Activated B cell treated with CpG ODN at 0.5 μM for 24 hours (primary cell): Measurements from ENCODE around the gene SLC2A10. TPM values are rescaled to one million over a fixed set of nuclear protein-coding genes. Genes with fewer than 3 reads are reported as not detected.

Experiments
- ATAC-seq: fragments of 200-7000 bp; cut with Tn5 transposase; one replicate; pipeline ENCODE4 v1.10.0; 2021; ENCODE audit warnings: low read depth, mild to moderate bottlenecking, moderate library complexity
- CTCF ChIA-PET: fragments of 350-600 bp; sonication (Branson Sonifier 250); formaldehyde crosslinking; loops from one replicate; lab custom pipeline; 2021; ENCODE audit warnings: antibody characterized with exemption; lab: Charles Lee
- POLR2A ChIA-PET: fragments of 350-600 bp; sonication (Branson Sonifier 250); formaldehyde crosslinking; loops from one replicate; lab custom pipeline; 2021; ENCODE audit warnings: antibody characterized with exemption; lab: Charles Lee
- DNase-seq: peaks from one replicate; pipeline ENCODE4 v3.0.0; 2022
- H3K27ac Mint-ChIP-seq: one replicate; pipeline ENCODE4 v1.8.0; 2020; ENCODE audit warnings: mixed read lengths
- H3K27me3 Mint-ChIP-seq: one replicate; pipeline ENCODE4 v1.8.0; 2021; ENCODE audit warnings: mixed read lengths
- H3K36me3 Mint-ChIP-seq: one replicate; pipeline ENCODE4 v1.8.0; 2021; ENCODE audit warnings: low read depth, mixed read lengths
- H3K4me1 Mint-ChIP-seq: one replicate; pipeline ENCODE4 v1.8.0; 2021; ENCODE audit warnings: mixed read lengths
- H3K4me3 Mint-ChIP-seq: one replicate; pipeline ENCODE4 v1.8.0; 2020; ENCODE audit warnings: mild to moderate bottlenecking, mixed read lengths
- H3K9me3 Mint-ChIP-seq: one replicate; pipeline ENCODE4 v1.8.0; 2020; ENCODE audit warnings: mixed read lengths
- intact Hi-C: fragments of 100-400 bp; cut with micrococcal nuclease; formaldehyde crosslinking; loops from one replicate; pipeline ENCODE4 v1.15.1; 2024
- total RNA-seq: library from RNA; stranded (reverse); gene quantifications from 2 replicates; pipeline ENCODE4 v1.2.3, GENCODE V29; 2022
- TF ChIP-seq, protein P1 (sequence below): fragments of 200-600 bp; IDR thresholded peaks from one replicate; pipeline ENCODE4 v1.8.0; 2022; ENCODE audit warnings: antibody characterized with exemption, mild to moderate bottlenecking

SLC2A10 gene
- total RNA-seq, 1 donor from 2014 or later, result not detected

DNA sequence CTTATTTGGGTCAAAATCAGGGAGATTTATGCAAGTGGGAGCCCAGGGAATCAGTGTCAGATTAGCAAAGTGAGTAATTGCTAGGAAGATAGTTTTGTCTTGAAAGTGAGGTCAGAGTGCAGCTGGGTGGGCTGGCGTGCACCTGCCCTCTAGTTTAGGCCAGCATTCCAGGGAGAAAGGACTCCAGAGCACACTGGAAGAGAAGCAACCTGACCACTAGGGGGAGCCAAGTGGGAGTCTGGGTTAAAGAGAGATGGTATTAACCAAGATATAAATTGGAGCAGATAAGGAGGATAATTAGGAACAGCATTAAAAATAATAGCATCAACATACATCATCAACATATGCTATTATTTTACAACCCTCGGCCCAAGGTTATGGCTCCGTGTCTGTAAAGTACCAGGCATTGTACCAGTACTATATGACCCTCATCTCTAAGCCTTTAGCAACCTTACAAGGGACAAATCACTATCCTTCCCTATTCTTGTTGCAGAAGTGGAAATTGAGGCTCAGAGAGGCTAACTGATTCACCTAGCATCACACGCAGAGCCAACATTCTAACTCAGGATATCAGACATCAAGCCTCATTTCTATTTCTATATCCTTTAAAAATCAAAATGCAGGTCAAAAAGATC, 57.8 kb downstream of the SLC2A10 start:
- intact Hi-C loops, result no loop called here
- POLR2A ChIA-PET, result no interaction called here
- Mint-ChIP-seq H3K36me3 (no peaks in the 10 kb centered on the region), H3K4me3 (no peak overlapping the region), H3K27ac (no peak overlapping the region), H3K4me1 (no peaks in the 10 kb centered on the region), H3K27me3 (peaks cover 25% of the 10 kb centered on the region), H3K9me3 (no peaks in the 10 kb centered on the region)
- ATAC-seq (no peak), DNase-seq (no peak)
- TF ChIP-seq, protein P1, sequence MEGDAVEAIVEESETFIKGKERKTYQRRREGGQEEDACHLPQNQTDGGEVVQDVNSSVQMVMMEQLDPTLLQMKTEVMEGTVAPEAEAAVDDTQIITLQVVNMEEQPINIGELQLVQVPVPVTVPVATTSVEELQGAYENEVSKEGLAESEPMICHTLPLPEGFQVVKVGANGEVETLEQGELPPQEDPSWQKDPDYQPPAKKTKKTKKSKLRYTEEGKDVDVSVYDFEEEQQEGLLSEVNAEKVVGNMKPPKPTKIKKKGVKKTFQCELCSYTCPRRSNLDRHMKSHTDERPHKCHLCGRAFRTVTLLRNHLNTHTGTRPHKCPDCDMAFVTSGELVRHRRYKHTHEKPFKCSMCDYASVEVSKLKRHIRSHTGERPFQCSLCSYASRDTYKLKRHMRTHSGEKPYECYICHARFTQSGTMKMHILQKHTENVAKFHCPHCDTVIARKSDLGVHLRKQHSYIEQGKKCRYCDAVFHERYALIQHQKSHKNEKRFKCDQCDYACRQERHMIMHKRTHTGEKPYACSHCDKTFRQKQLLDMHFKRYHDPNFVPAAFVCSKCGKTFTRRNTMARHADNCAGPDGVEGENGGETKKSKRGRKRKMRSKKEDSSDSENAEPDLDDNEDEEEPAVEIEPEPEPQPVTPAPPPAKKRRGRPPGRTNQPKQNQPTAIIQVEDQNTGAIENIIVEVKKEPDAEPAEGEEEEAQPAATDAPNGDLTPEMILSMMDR, result no peak
- CTCF ChIA-PET, result no interaction called here

DNA sequence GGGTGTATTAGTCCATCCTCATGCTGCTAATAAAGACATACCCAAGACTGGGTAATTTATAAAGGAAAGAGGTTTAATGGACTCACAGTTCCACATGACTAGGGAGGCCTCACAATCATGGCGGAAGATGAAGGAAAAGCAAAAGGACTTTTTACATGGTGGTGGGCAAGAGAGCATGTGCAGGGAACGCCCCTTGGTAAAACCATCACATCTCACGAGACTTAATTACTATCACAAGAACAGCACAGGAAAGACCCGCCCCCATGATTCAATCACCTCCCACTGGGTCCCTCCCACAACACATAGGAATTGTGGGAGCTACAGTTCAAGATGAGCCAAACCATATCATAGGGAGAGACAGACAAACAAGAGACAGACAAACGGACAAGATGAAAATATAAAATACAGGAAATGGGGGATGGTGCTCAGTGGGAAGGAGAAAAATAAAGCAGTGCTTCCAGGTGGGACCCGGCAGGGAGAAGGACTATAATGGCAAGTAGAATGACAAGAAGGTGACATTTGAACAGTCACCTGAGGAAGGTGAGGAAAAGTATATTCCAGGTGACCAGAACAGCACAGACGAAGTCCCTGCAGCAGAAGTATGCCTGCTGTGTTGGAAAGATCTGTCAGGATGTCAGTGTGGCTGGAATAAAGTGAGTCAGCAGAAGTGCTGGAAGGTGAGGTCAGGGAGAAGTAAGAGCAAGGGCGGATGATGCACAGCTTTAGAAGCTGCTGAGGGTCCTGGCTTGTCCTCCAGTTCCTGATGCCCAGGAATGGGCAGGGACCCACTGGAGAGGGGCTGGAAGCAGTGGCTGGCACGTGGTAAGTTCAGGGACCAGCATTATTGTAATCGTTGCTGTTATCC, 61.1 kb downstream of the SLC2A10 start:
- TF ChIP-seq, protein P1, result no peak
- Mint-ChIP-seq H3K4me1 (no peaks in the 10 kb centered on the region), H3K9me3 (no peaks in the 10 kb centered on the region), H3K4me3 (no peak overlapping the region), H3K36me3 (no peaks in the 10 kb centered on the region), H3K27me3 (peaks cover 20% of the 10 kb centered on the region), H3K27ac (no peak overlapping the region)
- ATAC-seq (no peak), DNase-seq (no peak)
- CTCF ChIA-PET, result no interaction called here
- intact Hi-C loops, result no loop called here
- POLR2A ChIA-PET, result no interaction called here

DNA sequence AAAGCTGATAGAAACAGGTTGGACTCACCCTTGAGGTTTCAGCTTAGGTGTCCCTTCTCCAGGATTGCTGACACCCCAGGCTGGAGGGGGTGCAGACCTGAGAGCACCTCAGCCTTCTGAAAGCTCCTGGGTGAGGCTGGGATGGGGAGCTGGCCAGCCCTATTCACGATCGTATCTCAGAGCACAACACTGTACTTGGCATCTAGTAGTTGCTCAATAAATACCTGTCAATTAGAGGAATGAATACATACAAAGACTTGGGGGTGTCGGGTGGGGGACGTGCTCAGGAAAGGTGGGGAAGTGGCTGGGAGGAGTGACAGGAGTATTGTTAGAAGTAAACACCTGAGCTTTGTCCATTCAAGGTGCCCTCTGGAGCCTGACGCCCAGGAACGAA, 61.7 kb downstream of the SLC2A10 start:
- no peaks in the 10 kb centered on the region for H3K36me3 Mint-ChIP-seq
- intact Hi-C loops, result no loop called here
- H3K9me3 Mint-ChIP-seq, result no peaks in the 10 kb centered on the region
- no peak overlapping the region for H3K27ac Mint-ChIP-seq
- ATAC-seq (no peak), DNase-seq (no peak)
- no peak overlapping the region for H3K4me3 Mint-ChIP-seq
- peaks cover 20% of the 10 kb centered on the region for H3K27me3 Mint-ChIP-seq
- POLR2A ChIA-PET, result no interaction called here
- CTCF ChIA-PET, result no interaction called here
- H3K4me1 Mint-ChIP-seq, result no peaks in the 10 kb centered on the region
- TF ChIP-seq, protein P1, result no peak

DNA sequence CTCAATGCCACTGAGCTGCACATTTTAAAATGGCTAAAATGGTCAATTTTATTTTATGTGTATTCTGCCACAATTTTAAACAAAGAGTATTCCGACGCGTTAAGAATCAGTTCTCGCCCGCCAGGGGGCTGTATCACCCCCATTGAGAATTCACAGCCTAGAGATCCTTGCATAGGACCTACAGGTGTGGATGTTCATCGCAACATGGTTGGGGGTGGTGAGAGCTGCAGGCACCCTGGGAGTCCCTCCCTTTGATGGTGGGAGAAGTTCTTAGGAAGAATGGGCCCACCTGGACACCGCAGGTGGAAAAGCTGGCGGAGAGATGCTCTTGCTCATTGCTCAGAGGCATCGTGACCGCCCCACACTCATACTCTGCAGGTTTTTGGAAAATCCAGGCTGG, 63.5 kb downstream of the SLC2A10 start:
- no peak for DNase-seq
- Mint-ChIP-seq H3K4me1 (no peaks in the 10 kb centered on the region), H3K9me3 (no peaks in the 10 kb centered on the region), H3K36me3 (no peaks in the 10 kb centered on the region), H3K27me3 (peaks cover 22% of the 10 kb centered on the region), H3K4me3 (no peak overlapping the region), H3K27ac (no peak overlapping the region)
- TF ChIP-seq, protein P1, result no peak
- ChIA-PET CTCF (no interaction called here), POLR2A (no interaction called here)
- intact Hi-C loops, result no loop called here
- ATAC-seq, result no peak

DNA sequence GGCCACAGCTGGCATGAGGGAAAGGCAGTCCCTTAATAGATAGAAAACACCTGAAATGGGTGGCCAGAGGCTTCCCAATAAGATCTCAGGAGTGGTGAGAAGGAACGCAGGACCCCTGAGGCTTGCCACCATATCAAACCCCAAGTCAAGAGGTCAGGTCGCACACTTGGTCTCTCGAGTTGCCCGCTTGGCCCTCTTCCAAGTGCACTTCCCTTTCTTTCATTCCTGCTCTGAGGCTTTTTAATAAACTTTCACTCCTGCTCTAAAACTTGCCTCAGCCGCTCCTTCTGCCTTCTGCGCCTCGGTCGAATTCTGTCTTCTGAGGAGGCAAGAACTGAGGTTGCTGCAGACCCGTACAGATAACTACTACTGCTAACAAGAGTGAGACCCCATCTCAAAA, 64.2 kb downstream of the SLC2A10 start:
- POLR2A ChIA-PET, result no interaction called here
- Mint-ChIP-seq H3K9me3 (no peaks in the 10 kb centered on the region), H3K4me3 (no peak overlapping the region), H3K27ac (no peak overlapping the region), H3K36me3 (no peaks in the 10 kb centered on the region), H3K27me3 (peaks cover 19% of the 10 kb centered on the region), H3K4me1 (no peaks in the 10 kb centered on the region)
- no peak for ATAC-seq
- TF ChIP-seq, protein P1, result no peak
- DNase-seq, result no peak
- intact Hi-C loops, result no loop called here
- CTCF ChIA-PET, result no interaction called here
